Left cardiac atrium (tissue), 4 donors: ENCODE results near the gene KIF13A. TPM values are rescaled to one million over a fixed set of nuclear protein-coding genes. Genes with fewer than 3 reads are reported as not detected.

Experiments
- ATAC-seq, 2 donors: fragments of 200-7000 bp; cut with Tn5 transposase; one replicate each; pipeline ENCODE4 v1.9.1; 2020; ENCODE audit warnings: mild to moderate bottlenecking in 2 of 2, moderate library complexity in 2 of 2
- DNase-seq: peaks from one replicate; pipeline ENCODE4 v3.0.0-alpha.2; 2020
- intact Hi-C, 2 donors: fragments of 100-400 bp; cut with DNase I; formaldehyde crosslinking; loops; one replicate each; pipeline versions ENCODE4 v1.14.1 to v1.15.1; 2022 to 2023
- total RNA-seq, 2 donors: library from RNA; stranded (reverse); fragmentation: NEBNext Ultra II Directional; extraction: Animal tissue kit (Norgen Biotek cat#: 25700); gene quantifications; one replicate each; pipeline ENCODE4 v1.2.1, GENCODE V29; 2021
- donor health status: DM: no; HTN: yes; CAD: no.
- donor health status: DM: no; HTN: yes; CAD: no; lungs with severe emphysema.
- donor health status: DM: yes; HTN: yes; CAD: no.
- donor health status: Dilated cardiomyopathy.

The KIF13A gene
- total RNA-seq, 2 donors from 2014 or later: 60.5 to 64.7 TPM

- intact Hi-C loops: loop anchor here in 1 of 2 donors (5.0 kb wide), 1 partner anchor 47 kb away; no protein-coding TSS in a partner anchor
- ATAC-seq: no peak
- DNase-seq: no peak
Measured at GRCh38 chr6:17974570-17975368, 12.7 kb downstream of the KIF13A start.

- intact Hi-C loops: loop anchor here in 1 of 2 donors (5.0 kb wide), 1 partner anchor 46 kb away; no protein-coding TSS in a partner anchor
- ATAC-seq: peak; percentile 64 to 86
Measured at GRCh38 chr6:17972978-17973622, 14.3 kb downstream of the KIF13A start.

GRCh38 chr6:17972074-17972952 is 15.1 kb downstream of the KIF13A start:
- DNase-seq: no peak
- peak in 1 of 2 donors; percentile 19 for ATAC-seq
- intact Hi-C loops: loop anchor here in 1 of 2 donors (5.0 kb wide), 1 partner anchor 45 kb away; no protein-coding TSS in a partner anchor

More at GRCh38 chr6:17972978-17973622, 14.3 kb downstream of the KIF13A start:
- DNase-seq: no peak

- intact Hi-C loops: loop anchor here in 1 of 2 donors (5.0 kb wide), 1 partner anchor 44 kb away; no protein-coding TSS in a partner anchor
- DNase-seq: peak; percentile 64
- peak in 1 of 2 donors; percentile 71 for ATAC-seq
Measured at GRCh38 chr6:17971128-17972073, 16.0 kb downstream of the KIF13A start.

GRCh38 chr6:17968876-17969275 is 18.6 kb downstream of the KIF13A start:
- no peak for DNase-seq
- no peak for ATAC-seq
- intact Hi-C loops: no loop called here

GRCh38 chr6:17967668-17968518 is 19.5 kb downstream of the KIF13A start:
- intact Hi-C loops: no loop called here
- no peak for DNase-seq
- no peak for ATAC-seq

GRCh38 chr6:17966451-17966850 is 21.0 kb downstream of the KIF13A start:
- ATAC-seq (no peak), DNase-seq (no peak)
- intact Hi-C loops: no loop called here

- ATAC-seq: no peak
- intact Hi-C loops: no loop called here
- no peak for DNase-seq
Measured at GRCh38 chr6:17965397-17965796, 22.0 kb downstream of the KIF13A start.

- intact Hi-C loops: no loop called here
- ATAC-seq: no peak
Measured at GRCh38 chr6:17964633-17965032, 22.8 kb downstream of the KIF13A start.

GRCh38 chr6:17962436-17963031 is 24.9 kb downstream of the KIF13A start:
- intact Hi-C loops: no loop called here
- peak; percentile 98 for ATAC-seq
- peak; percentile 73 for DNase-seq

More at GRCh38 chr6:17964633-17965032, 22.8 kb downstream of the KIF13A start:
- DNase-seq: no peak

- ATAC-seq (no peak), DNase-seq (no peak)
- intact Hi-C loops: no loop called here
Measured at GRCh38 chr6:17959302-17959701, 28.1 kb downstream of the KIF13A start.

GRCh38 chr6:17957904-17958620 is 29.4 kb downstream of the KIF13A start:
- intact Hi-C loops: no loop called here
- ATAC-seq: no peak

GRCh38 chr6:17957498-17957897 is 29.9 kb downstream of the KIF13A start:
- ATAC-seq (peak; percentile 32 to 33), DNase-seq (no peak)
- intact Hi-C loops: no loop called here

More at GRCh38 chr6:17957904-17958620, 29.4 kb downstream of the KIF13A start:
- DNase-seq: no peak

- ATAC-seq (peak in 1 of 2 donors; percentile 29), DNase-seq (no peak)
- intact Hi-C loops: no loop called here
Measured at GRCh38 chr6:17957086-17957485, 30.3 kb downstream of the KIF13A start.

GRCh38 chr6:17950095-17950494 is 37.3 kb downstream of the KIF13A start:
- ATAC-seq (no peak), DNase-seq (no peak)
- intact Hi-C loops: no loop called here

GRCh38 chr6:17949168-17949567 is 38.3 kb downstream of the KIF13A start:
- intact Hi-C loops: no loop called here
- no peak for ATAC-seq
- DNase-seq: no peak
